HepG2 (cell line): ENCODE measurements around the gene MAP3K4.

ENCODE experiments used
- CTCF ChIP-seq: sonication (generic); formaldehyde crosslinking; IDR thresholded peaks from 2 replicates; pipeline ENCODE4 v1.5.0; 2020; ENCODE audit warnings: mild to moderate bottlenecking, missing genetic modification reagents, moderate library complexity
- MED13 ChIP-seq: sonication (generic); formaldehyde crosslinking; IDR thresholded peaks from 2 replicates; pipeline ENCODE4 v1.5.0; 2020; ENCODE audit warnings: missing genetic modification reagents

DNA sequence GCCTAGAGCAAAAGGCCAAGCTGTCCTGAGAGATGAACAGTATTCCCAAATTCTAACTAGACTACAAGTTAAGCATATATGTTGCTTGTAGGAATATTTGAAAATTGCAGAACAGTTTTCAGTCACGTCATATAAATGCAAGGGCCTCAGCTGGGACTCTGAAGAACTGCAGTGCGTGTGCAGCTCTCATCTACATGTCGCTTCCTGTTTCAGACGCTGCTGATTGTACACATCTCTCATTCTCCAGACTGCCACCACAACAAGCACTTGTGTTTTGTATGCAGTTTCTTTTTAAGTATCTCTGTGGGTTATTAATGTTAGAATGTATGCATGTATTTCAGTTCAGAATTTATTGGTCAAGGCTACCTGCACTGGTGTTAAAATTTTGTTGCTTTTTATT, 119.7 kb downstream of the MAP3K4 start:
- no peak for TF ChIP-seq MED13 (CRISPR knock-in tag)
- no peak for TF ChIP-seq CTCF
